Spinal cord (tissue), 10 donors: Measurements from ENCODE around the gene COL23A1. TPM values are rescaled to one million over a fixed set of nuclear protein-coding genes. Genes with fewer than 3 reads are reported as not detected.

ENCODE experiments used
- DNase-seq, 6 donors: peaks; one replicate each; pipeline versions ENCODE4 v3.0.0 to v3.0.0-alpha.2; 2013 to 2015; ENCODE audit warnings: low spot score in 6 of 6, low read depth in 4 of 6
- H3K27ac ChIP-seq: one replicate; pipeline ENCODE4 v1.5.1; 2013; ENCODE audit warnings: low read depth, low read length, control low read depth
- H3K27me3 ChIP-seq: one replicate; pipeline ENCODE4 v1.6.1; 2013; ENCODE audit warnings: low read length; ENCODE audit not compliant: control insufficient read depth, insufficient read depth
- H3K36me3 ChIP-seq: one replicate; pipeline ENCODE4 v1.6.1; 2013; ENCODE audit warnings: low read length; ENCODE audit not compliant: control insufficient read depth, insufficient read depth
- H3K4me1 ChIP-seq: one replicate; pipeline ENCODE4 v1.6.1; 2013; ENCODE audit warnings: low read length; ENCODE audit not compliant: control insufficient read depth, insufficient read depth
- H3K4me3 ChIP-seq: one replicate; pipeline ENCODE4 v1.5.1; 2013; ENCODE audit warnings: low read depth, low read length, control low read depth
- H3K9me3 ChIP-seq: one replicate; pipeline ENCODE4 v1.6.1; 2013; ENCODE audit warnings: low read length; ENCODE audit not compliant: control insufficient read depth, insufficient read depth
- WGBS: methylation state at CpG from one replicate; pipeline ENCODE4 v1.1.5; 2013; ENCODE audit warnings: missing lambda C conversion rate; ENCODE audit not compliant: insufficient coverage; 5-methylcytosine and 5-hydroxymethylcytosine counted together
- polyA plus RNA-seq, 2 donors: library from polyadenylated mRNA; unstranded; fragments of 120-200 nt; gene quantifications; one replicate each; pipeline ENCODE4 v1.2.1, GENCODE V29; 2013; ENCODE audit not compliant: insufficient read length in 2 of 2
- total RNA-seq, 2 donors: library from RNA; depleted of rRNA in 1 of 2; stranded (reverse); fragments of 120-200 nt in 1 of 2; fragments of >200 nt in 1 of 2; gene quantifications; one replicate each; pipeline versions ENCODE4 v1.2.3 to v1.2.4, GENCODE V29; 2013 to 2014
- donor health status: healthy.

COL23A1 gene
- total and polyA plus RNA-seq, 4 donors, result 2.8 to 9.7 (median 8.0) TPM

DNA sequence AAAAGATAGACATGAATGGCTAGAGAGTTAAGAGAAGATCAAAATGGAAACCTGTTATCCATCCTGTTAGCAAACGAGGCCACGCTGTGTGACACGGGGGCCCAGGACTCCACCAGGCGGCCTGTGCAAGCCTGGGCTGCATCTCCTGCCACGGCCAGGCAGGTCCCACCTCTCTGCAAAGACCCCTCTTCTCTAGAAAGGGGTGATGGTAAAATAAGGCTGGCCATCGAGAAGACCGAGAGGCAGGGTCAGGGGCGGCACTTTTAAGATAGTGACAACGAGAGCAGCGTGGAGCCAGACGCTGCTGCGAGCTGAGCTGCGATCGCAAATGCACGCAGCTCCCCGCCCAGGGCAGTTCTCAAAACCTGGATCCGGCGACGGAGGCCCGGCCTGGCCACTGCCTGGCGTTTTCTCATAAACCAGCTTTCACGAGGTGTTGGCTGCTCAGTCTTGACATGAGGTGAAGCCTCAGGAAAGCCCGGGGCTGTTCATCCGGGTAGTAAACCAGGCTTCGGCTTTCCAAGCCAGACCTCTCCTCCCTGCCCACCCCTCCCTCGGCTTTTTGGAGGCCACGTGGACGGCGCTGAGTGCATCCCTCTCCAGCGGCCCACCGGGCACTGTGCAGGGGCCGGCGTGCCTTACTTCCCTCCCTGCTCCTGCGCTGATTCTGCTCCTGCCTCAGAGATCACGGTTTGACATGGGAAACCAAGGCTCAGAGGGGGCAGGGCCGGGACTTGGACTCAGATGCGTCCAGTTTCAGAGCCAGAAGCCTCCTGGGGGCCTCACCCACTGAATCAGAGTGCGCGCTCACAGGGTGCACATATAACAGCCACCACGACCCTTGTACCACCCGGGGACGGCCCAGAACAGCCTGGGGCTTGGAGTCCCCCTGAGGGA, 206.0 kb downstream of the COL23A1 start:
- no peaks in the 10 kb centered on the region for H3K9me3 ChIP-seq
- WGBS, result 35% methylated on average over 37 of the region's 42 CpGs
- H3K27ac ChIP-seq, result no peak overlapping the region
- DNase-seq, result peak in 3 of 6 donors; percentile 26 to 79 (median 68)
- no peaks in the 10 kb centered on the region for H3K36me3 ChIP-seq
- peaks cover 43% of the 10 kb centered on the region for H3K4me1 ChIP-seq
- H3K4me3 ChIP-seq, result peak overlapping the region; percentile 17
- peaks cover 9% of the 10 kb centered on the region for H3K27me3 ChIP-seq

- Histone ChIP-seq H3K4me3 (no peak overlapping the region), H3K9me3 (no peaks in the 10 kb centered on the region), H3K36me3 (no peaks in the 10 kb centered on the region), H3K4me1 (peaks cover 43% of the 10 kb centered on the region), H3K27ac (no peak overlapping the region), H3K27me3 (peaks cover 9% of the 10 kb centered on the region)
- 89% methylated on average over 9 of the region's 13 CpGs for WGBS
- DNase-seq, result no peak
Measured at GRCh38 chr5:178383301-178383918, 206.8 kb downstream of the COL23A1 start.

GRCh38 chr5:178382754-178383164, 207.4 kb downstream of the COL23A1 start:
- Histone ChIP-seq H3K27ac (no peak overlapping the region), H3K4me1 (peaks cover 43% of the 10 kb centered on the region), H3K36me3 (no peaks in the 10 kb centered on the region), H3K4me3 (no peak overlapping the region), H3K27me3 (peaks cover 9% of the 10 kb centered on the region), H3K9me3 (no peaks in the 10 kb centered on the region)
- WGBS, result 54% methylated on average over 8 of the region's 8 CpGs
- DNase-seq, result peak in 2 of 6 donors; percentile 35 to 66

DNA sequence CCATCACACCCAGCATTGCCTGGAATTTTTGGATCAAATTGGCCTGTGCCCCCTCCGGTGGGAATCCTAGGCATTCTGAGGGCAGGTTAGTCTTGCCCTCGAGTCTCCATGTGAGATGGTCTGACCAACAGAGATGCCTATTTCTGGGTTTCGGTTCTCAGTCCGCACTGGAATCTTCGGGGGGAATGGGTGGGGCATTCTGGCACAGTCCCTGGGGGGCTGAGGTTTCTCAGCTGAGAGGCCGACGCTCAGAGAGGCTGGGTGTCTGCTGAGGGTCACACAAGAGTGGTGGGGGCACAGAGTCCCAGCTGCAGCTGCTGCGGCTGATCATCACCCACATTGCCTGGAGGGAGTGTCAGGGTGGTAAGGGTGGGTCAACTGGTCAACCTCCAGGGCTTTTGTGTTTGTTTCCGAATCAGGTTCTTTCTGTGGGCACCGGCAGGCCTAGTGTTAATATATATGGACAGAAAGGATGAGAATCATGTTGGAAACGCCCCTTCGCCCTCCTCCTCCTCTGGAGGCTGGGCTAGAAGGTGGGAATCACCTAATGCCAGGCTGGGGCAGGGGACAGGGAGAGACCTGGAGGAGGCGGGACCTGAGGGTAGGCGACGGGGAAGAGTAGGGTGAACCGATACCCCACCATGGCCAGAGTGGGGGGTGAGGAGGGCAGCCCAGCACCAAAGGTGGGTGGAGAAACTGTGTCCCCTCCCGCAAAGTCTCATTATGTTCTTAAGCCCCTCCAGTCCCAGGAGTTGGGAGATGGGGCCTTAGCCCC, 208.1 kb downstream of the COL23A1 start:
- peaks cover 9% of the 10 kb centered on the region for H3K27me3 ChIP-seq
- H3K4me1 ChIP-seq, result peaks cover 39% of the 10 kb centered on the region
- H3K27ac ChIP-seq, result no peak overlapping the region
- H3K36me3 ChIP-seq, result no peaks in the 10 kb centered on the region
- no peaks in the 10 kb centered on the region for H3K9me3 ChIP-seq
- WGBS, result 90% methylated on average over 14 of the region's 17 CpGs
- no peak overlapping the region for H3K4me3 ChIP-seq
- DNase-seq, result no peak

- Histone ChIP-seq H3K27ac (no peak overlapping the region), H3K9me3 (no peaks in the 10 kb centered on the region), H3K4me3 (no peak overlapping the region), H3K4me1 (peaks cover 37% of the 10 kb centered on the region), H3K36me3 (no peaks in the 10 kb centered on the region), H3K27me3 (peaks cover 9% of the 10 kb centered on the region)
- WGBS, result 100% methylated on average over 6 of the region's 8 CpGs
- DNase-seq, result no peak
Measured at GRCh38 chr5:178381206-178381605, 209.0 kb downstream of the COL23A1 start.

GRCh38 chr5:178380541-178381074, 209.6 kb downstream of the COL23A1 start:
- peaks cover 37% of the 10 kb centered on the region for H3K4me1 ChIP-seq
- H3K4me3 ChIP-seq, result no peak overlapping the region
- H3K27me3 ChIP-seq, result peaks cover 9% of the 10 kb centered on the region
- DNase-seq, result no peak
- WGBS, result 86% methylated on average over 15 of the region's 16 CpGs
- no peaks in the 10 kb centered on the region for H3K9me3 ChIP-seq
- H3K36me3 ChIP-seq, result no peaks in the 10 kb centered on the region
- H3K27ac ChIP-seq, result no peak overlapping the region

DNA sequence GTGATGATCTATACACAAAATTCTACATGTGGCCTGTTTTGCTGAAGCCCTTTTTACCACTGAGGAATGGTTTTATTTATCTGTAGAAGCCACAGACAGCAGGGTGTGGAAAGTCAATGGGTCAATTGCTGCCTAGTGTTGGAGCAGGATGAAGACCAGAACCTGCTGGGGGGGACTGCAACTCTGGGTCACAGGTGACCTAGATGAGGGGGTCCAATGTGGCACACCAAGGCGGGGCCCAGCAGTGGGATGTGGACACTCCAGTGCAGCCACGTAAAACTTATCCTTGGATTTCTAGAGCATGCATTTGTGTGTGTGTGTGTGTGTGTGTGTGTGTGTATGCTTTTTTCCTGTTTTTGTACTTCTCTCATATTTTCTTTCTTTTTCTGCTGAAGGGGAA, 210.1 kb downstream of the COL23A1 start:
- peaks cover 32% of the 10 kb centered on the region for H3K4me1 ChIP-seq
- peaks cover 5% of the 10 kb centered on the region for H3K27me3 ChIP-seq
- H3K27ac ChIP-seq, result no peak overlapping the region
- no peak for DNase-seq
- no peaks in the 10 kb centered on the region for H3K36me3 ChIP-seq
- 88% methylated on average over 2 of the region's 2 CpGs for WGBS
- H3K4me3 ChIP-seq, result no peak overlapping the region
- no peaks in the 10 kb centered on the region for H3K9me3 ChIP-seq

GRCh38 chr5:178378527-178379484, 211.4 kb downstream of the COL23A1 start:
- peak in 1 of 6 donors; percentile 45 for DNase-seq
- Histone ChIP-seq H3K36me3 (no peaks in the 10 kb centered on the region), H3K27ac (no peak overlapping the region), H3K9me3 (no peaks in the 10 kb centered on the region), H3K4me3 (no peak overlapping the region), H3K27me3 (no peaks in the 10 kb centered on the region), H3K4me1 (peaks cover 19% of the 10 kb centered on the region)
- 93% methylated on average over 10 of the region's 14 CpGs for WGBS
